Keratinocyte (primary cell): ENCODE measurements around the gene SCUBE1.

Experiments
- EZH2 ChIP-seq: IDR thresholded peaks from one replicate; pipeline ENCODE4 v1.6.1; 2012; ENCODE audit warnings: inconsistent platforms, mild to moderate bottlenecking, low read length, moderate library complexity
- TF ChIP-seq, protein P1 (sequence below), 3 experiments: IDR thresholded peaks in 1 of 3; conservative IDR thresholded peaks in 1 of 3; optimal IDR thresholded peaks in 1 of 3; 2 replicates in 2 of 3; 3 replicates in 1 of 3; pipeline versions ENCODE3 to v1.5.1; 2011; ENCODE audit warnings: low read length in 3 of 3, mild to moderate bottlenecking in 3 of 3, moderate library complexity in 2 of 3, control low read depth in 1 of 3, inconsistent platforms in 1 of 3; ENCODE audit not compliant: insufficient read depth in 2 of 3; ENCODE audit errors: extremely low read depth in 1 of 3

DNA sequence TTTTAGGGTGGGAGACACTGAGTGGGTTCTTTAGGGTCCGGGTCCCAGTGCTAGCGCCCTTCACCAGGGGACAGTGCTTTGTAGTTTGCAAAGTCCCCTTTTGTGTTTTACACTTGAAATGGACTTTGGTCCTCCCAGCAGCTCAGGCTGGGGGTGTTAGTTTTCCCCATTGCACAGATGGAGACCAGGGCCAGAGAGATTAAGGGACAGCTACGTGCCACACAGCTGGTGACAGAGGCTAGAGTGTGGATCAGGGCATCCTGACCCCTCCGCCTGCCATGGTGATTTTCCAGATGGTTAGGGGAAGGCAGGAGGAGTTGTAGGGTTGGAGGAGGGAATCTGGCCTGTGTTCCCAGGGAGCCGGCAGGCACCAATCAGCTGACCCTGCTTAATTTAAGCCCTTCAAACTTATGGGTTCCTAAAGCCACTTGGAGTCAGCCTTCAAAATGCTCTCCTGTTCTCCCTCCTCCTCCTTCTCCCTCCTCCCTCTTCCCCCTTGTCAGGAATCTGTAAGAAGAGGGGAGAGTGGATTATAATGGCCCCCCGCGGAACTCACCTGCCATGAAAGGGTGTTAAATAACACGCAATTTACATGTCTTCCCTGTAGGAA lies 46.2 kb upstream of the SCUBE1 start:
- TF ChIP-seq, protein P1, sequence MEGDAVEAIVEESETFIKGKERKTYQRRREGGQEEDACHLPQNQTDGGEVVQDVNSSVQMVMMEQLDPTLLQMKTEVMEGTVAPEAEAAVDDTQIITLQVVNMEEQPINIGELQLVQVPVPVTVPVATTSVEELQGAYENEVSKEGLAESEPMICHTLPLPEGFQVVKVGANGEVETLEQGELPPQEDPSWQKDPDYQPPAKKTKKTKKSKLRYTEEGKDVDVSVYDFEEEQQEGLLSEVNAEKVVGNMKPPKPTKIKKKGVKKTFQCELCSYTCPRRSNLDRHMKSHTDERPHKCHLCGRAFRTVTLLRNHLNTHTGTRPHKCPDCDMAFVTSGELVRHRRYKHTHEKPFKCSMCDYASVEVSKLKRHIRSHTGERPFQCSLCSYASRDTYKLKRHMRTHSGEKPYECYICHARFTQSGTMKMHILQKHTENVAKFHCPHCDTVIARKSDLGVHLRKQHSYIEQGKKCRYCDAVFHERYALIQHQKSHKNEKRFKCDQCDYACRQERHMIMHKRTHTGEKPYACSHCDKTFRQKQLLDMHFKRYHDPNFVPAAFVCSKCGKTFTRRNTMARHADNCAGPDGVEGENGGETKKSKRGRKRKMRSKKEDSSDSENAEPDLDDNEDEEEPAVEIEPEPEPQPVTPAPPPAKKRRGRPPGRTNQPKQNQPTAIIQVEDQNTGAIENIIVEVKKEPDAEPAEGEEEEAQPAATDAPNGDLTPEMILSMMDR (optimal IDR thresholded peaks at IDR 0.05 in 1 of 3, IDR thresholded peaks at IDR 0.05 in 1 of 3, conservative IDR thresholded peaks at IDR 0.05 in 1 of 3; ENCODE audit: extremely low read depth in 1 of 3, insufficient read depth in 2 of 3, low read length in 3 of 3), result no peak
- no peak for TF ChIP-seq EZH2
